ENCODE measurements around the gene CILP2. TPM values are rescaled to one million over a fixed set of nuclear protein-coding genes. Genes with fewer than 3 reads are reported as not detected.

CILP2 gene
- total RNA-seq, 1 donor from 2014 or later = not detected

GRCh38 chr19:19530889-19531288 lies 7.2 kb upstream of the CILP2 start:
- no peak for ATAC-seq

- peak; percentile 67 for ATAC-seq
Measured at GRCh38 chr19:19531951-19532805, 5.9 kb upstream of the CILP2 start.

- ATAC-seq = no peak
Measured at GRCh38 chr19:19532806-19533701, 5.0 kb upstream of the CILP2 start.

- no peak for ATAC-seq
Measured at GRCh38 chr19:19533841-19534240, 4.2 kb upstream of the CILP2 start.

GRCh38 chr19:19534556-19535265 lies 3.4 kb upstream of the CILP2 start:
- ATAC-seq = no peak

- ATAC-seq = no peak
Measured at GRCh38 chr19:19535311-19536191, 2.5 kb upstream of the CILP2 start.

- ATAC-seq = no peak
Measured at GRCh38 chr19:19537075-19538048, 703 bp upstream of the CILP2 start.

- no peak for ATAC-seq
Measured at GRCh38 chr19:19538785-19539166, 711 bp downstream of the CILP2 start.

- no peak for ATAC-seq
Measured at GRCh38 chr19:19539698-19540063, 1.6 kb downstream of the CILP2 start.

- peak; percentile 39 for ATAC-seq
Measured at GRCh38 chr19:19540064-19540714, 2.1 kb downstream of the CILP2 start.

GRCh38 chr19:19540715-19541515 lies 2.9 kb downstream of the CILP2 start:
- ATAC-seq = peak; percentile 46

- no peak for ATAC-seq
Measured at GRCh38 chr19:19541616-19542015, 3.6 kb downstream of the CILP2 start.

- ATAC-seq = no peak
Measured at GRCh38 chr19:19542507-19542906, 4.4 kb downstream of the CILP2 start.

GRCh38 chr19:19543101-19543500 lies 5.0 kb downstream of the CILP2 start:
- no peak for ATAC-seq

GRCh38 chr19:19543640-19544039 lies 5.6 kb downstream of the CILP2 start:
- no peak for ATAC-seq

- ATAC-seq = no peak
Measured at GRCh38 chr19:19544257-19544953, 6.3 kb downstream of the CILP2 start.

- no peak for ATAC-seq
Measured at GRCh38 chr19:19544954-19545591, 7.0 kb downstream of the CILP2 start.

- no peak for ATAC-seq
Measured at GRCh38 chr19:19545707-19546106, 7.6 kb downstream of the CILP2 start.

Data from esophagus mucosa (tissue), 1 donor.